ENCODE data around the gene KCNT2.

GRCh38 chr1:196461521-196461920 lies 146.7 kb downstream of the KCNT2 start:
- no peak for TF ChIP-seq SIN3A (IDR thresholded peaks at IDR 0.05; ENCODE audit: borderline replicate concordance, insufficient read depth, low read depth, low read length)
- TF ChIP-seq, protein P1, sequence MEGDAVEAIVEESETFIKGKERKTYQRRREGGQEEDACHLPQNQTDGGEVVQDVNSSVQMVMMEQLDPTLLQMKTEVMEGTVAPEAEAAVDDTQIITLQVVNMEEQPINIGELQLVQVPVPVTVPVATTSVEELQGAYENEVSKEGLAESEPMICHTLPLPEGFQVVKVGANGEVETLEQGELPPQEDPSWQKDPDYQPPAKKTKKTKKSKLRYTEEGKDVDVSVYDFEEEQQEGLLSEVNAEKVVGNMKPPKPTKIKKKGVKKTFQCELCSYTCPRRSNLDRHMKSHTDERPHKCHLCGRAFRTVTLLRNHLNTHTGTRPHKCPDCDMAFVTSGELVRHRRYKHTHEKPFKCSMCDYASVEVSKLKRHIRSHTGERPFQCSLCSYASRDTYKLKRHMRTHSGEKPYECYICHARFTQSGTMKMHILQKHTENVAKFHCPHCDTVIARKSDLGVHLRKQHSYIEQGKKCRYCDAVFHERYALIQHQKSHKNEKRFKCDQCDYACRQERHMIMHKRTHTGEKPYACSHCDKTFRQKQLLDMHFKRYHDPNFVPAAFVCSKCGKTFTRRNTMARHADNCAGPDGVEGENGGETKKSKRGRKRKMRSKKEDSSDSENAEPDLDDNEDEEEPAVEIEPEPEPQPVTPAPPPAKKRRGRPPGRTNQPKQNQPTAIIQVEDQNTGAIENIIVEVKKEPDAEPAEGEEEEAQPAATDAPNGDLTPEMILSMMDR (IDR thresholded peaks at IDR 0.05), result no peak
